HFF-Myc (cell line): ENCODE measurements around the gene CCL21.
"Not testable (repeated sequence)": the region's sequence is repeated elsewhere in the genome, so short reads cannot be mapped to it uniquely, and the experiment has no call there.

Source experiments
- DNase-seq: peaks from one replicate; pipeline ENCODE4 v3.0.0-alpha.2; 2011; ENCODE audit warnings: low read depth; ENCODE audit errors: extremely low read depth
- H3K4me3 ChIP-seq: replicated peaks from 2 replicates; pipeline ENCODE4 v1.5.1; 2011; ENCODE audit warnings: low read depth, mild to moderate bottlenecking, control low read depth, low read length
- CTCF ChIP-seq: IDR thresholded peaks from 2 replicates; pipeline ENCODE4 v1.5.1; 2012; ENCODE audit warnings: mild to moderate bottlenecking, low read depth, low read length, control low read depth; ENCODE audit errors: missing control alignments

The CCL21 gene

GRCh38 chr9:34737677-34738260, 27.8 kb upstream of the CCL21 start:
- no peak for DNase-seq
- no peak for TF ChIP-seq CTCF
- no peak overlapping the region for H3K4me3 ChIP-seq

GRCh38 chr9:34734720-34735119, 24.8 kb upstream of the CCL21 start:
- H3K4me3 ChIP-seq = no peak overlapping the region
- no peak for DNase-seq
- no peak for TF ChIP-seq CTCF

- no peak for DNase-seq
- TF ChIP-seq CTCF = no peak
- H3K4me3 ChIP-seq = no peak overlapping the region
These were observed 22.9 kb upstream of the CCL21 start for GRCh38 chr9:34732886-34733285.

- DNase-seq = no peak
- no peak for TF ChIP-seq CTCF
These were observed 22.5 kb upstream of the CCL21 start for GRCh38 chr9:34732478-34732877.

GRCh38 chr9:34723141-34723540, 13.2 kb upstream of the CCL21 start:
- H3K4me3 ChIP-seq = no peak overlapping the region
- DNase-seq = no peak
- no peak for TF ChIP-seq CTCF

More at GRCh38 chr9:34732478-34732877, 22.5 kb upstream of the CCL21 start:
- no peak overlapping the region for H3K4me3 ChIP-seq

- not testable (repeated sequence) for DNase-seq
These were observed 9.8 kb upstream of the CCL21 start for GRCh38 chr9:34719769-34720025.

GRCh38 chr9:34719021-34719768, 9.3 kb upstream of the CCL21 start:
- no peak for TF ChIP-seq CTCF
- H3K4me3 ChIP-seq = no peak overlapping the region
- no peak for DNase-seq

More at GRCh38 chr9:34719769-34720025, 9.8 kb upstream of the CCL21 start:
- H3K4me3 ChIP-seq = not testable (repeated sequence)
